GM19372 (cell line): ENCODE data around the gene MGA.
A peak's percentile ranks its signal among the peaks of the same experiment; 100 is the strongest.
"Not testable (repeated sequence)": the region's sequence is repeated elsewhere in the genome, so short reads cannot be mapped to it uniquely, and the experiment has no call there.

ENCODE experiments used
- ATAC-seq: cut with Tn5 transposase; IDR thresholded peaks from one replicate; pipeline ENCODE4 v1.9.1; 2021; ENCODE audit warnings: mild to moderate bottlenecking, low read depth, moderate library complexity; ENCODE audit not compliant: unreplicated experiment

The MGA gene

DNA sequence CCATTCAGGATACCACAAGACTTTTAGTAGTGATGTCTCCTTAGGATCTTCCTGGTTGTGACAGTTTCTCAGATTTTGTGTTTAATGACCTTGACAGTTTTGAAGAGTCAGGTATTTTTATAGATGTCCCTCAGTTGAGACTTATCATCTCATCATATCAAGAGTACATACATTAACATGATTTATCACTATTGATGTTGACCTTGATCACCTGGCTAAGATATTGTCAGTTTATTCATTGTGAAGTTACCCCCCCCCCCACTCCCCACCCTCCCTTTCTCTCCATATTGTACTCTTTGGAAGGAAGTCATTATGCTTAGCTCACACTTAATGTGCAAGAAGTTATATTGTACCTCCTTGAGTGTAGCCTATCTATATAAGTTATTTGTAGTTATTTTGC lies 42.9 kb downstream of the MGA start:
- ATAC-seq: no peak

DNA sequence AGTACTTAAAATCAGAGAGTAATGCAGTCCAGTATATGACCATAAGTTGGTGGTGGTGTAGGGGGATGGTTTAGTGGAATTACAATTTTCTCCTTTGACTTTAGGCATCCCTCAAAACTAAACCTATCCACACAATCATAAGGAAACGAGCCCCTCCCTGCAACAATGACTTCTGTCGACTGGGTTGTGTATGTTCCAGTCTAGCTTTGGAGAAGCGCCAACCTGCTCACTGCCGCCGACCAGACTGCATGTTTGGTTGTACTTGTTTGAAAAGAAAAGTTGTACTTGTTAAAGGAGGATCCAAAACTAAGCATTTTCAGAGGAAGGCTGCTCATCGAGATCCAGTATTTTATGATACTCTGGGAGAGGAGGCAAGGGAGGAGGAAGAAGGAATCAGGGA lies 52.8 kb downstream of the MGA start:
- ATAC-seq: no peak

DNA sequence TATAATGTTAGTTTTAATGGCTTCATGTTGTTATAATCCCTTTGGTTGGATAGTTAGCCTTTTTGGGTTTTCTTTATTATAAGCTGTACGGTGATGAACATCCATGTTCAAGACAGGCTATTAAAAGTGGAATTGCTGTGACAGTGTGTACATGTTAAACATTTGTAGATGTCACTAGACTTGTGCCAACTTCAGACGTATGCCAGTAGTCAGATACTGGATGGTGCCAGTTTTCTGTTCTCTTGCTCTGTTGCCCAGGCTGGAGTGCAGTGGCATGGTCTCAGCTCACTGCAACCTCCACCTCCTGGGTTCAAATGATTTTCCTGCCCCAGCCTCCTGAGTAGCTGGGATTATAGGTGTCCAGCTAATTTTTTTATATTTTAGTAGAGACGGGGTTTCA lies 54.1 kb downstream of the MGA start:
- no peak for ATAC-seq

DNA sequence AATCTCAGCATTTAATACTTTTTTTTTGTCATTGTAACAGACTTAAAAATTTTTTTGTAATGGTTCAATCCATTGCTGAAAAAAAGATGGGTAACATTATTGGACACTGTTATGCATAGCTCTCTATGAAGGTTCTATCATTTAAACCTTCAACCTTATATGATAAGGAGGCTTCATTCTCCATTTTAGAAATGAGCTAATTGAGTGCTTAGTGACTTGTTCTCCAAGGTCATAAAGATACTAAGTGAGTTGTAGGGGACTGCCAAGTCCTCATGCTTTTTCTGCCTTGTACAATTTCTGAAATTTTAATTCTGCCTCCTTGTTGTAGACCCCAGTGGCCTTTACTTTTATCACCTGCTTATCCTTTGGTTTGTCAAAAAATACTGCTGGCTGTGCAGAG lies 56.7 kb downstream of the MGA start:
- no peak for ATAC-seq

DNA sequence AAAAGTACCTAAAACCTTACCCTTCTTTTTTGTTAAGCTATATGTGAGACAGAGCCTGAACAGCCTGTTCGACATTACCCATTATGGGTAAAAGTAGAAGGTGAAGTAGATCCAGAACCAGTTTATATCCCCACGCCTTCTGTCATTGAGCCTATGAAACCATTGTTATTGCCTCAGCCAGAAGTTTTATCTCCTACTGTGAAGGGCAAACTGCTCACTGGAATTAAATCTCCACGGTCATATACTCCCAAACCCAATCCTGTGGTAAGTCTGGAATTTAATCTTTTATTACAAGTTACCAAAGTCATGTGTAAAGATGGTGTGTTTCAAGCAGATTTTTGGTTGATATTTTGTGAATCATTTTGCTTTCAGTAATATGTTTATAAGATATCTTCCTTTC lies 66.9 kb downstream of the MGA start:
- ATAC-seq: no peak

DNA sequence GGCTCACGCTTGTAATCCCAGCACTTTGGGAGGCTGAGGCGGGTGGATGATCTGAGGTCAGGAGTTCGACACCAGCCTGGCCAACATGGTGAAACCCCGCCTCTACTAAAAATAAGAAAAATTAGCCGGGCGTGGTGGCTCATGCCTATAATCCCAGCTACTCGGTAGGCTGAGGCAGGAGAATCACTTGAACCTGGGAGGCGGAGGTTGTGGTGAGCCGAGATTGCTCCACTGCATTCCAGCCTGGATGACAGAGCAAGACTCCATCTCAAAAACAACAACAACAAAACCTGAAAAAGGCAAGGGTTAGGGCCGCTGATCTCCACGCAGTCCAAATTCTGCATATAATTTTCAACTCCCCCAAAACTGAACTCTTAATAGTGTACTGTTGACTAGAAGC lies 67.9 kb downstream of the MGA start:
- ATAC-seq: not testable (repeated sequence)

DNA sequence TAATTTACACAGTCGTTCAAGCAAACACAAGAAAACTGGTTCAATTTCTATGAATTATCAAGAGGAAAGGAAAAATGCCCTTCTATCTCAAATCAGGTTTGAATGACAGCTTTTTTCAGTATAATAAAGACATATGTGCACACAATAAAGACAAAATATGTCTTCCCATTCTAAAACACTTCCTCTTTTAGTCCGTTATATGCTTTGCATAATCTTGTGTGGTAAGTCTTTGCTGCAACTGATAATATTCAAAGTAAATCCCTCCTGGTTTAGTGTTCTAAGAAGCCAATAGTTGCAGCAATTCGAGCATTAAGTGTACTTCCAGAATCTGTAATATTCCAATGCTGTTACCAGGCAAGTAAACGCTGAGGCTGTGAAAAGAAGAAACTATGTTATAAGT lies 70.3 kb downstream of the MGA start:
- no peak for ATAC-seq

DNA sequence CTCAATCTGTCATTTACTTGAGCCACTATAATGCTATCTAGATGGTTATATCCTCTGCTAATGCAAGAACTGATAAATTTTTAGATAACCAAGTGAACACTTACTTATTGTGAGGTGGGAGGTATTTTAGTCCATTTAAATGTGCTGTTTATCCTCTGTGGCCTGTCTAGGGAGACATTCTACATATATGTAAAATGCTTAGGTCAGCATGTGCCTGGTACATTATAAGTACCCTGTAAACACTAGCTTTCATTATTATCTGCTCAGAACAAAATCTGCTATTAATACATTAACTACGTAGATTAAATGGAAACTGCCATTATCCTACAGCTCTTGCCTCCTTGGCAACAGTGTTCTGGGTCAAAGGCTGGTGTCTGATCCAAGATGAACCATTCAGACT lies 72.3 kb downstream of the MGA start:
- ATAC-seq: no peak

DNA sequence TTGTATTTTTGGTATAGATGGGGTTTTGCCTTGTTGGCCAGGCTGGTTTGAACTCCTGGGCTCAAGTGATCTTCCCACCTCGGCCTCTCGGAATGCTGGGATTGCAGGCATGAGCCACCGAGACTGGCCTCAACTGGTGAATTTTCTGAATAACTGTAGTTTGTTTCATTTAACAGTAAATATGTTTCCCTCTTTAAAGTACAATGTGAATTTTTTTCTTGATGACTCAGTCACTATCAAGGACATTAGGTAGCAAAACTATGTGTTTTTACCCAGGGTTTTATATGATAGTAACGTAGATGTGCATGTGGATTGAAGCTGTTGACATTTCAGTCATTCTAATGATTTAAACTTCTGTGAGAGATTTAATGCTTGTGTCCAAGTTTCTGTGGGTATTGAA lies 73.9 kb downstream of the MGA start:
- no peak for ATAC-seq

DNA sequence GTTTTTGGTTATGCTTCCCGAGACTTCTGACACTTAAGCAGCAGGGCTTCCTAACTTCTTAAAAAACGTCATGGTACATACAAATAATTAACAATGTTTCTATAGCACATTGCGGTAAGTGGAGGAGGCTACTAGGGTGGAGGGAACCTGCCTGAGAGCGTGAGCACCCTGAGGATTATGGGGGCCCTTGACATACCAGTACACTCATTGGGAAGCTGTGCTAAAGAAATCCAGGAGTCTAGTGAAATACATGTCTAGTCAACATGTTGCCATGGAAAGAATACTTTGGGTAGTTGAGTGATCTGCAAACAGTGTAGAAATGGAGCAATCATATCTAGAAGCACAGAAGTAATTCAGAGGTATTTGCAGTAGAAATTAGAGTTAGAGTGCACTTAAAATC lies 74.8 kb downstream of the MGA start:
- ATAC-seq: no peak

DNA sequence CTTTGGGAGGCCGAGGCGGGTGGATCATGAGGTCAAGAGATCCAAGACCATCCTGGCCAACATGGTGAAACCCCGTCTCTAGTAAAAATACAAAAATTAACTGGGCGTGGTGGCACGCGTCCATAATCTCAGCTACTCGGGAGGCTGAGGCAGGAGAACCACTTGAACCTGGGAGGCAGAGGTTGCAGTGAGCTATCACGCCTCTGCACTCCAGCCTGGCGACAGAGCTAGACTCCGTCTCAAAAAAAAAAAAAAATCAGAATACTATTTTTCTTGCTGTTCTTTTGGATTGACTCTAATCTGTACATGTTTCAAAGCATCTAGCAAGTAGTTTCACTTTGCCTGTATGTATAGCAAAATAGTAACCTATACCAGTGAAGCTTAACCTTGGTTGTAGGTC lies 75.3 kb downstream of the MGA start:
- ATAC-seq: not testable (repeated sequence)

DNA sequence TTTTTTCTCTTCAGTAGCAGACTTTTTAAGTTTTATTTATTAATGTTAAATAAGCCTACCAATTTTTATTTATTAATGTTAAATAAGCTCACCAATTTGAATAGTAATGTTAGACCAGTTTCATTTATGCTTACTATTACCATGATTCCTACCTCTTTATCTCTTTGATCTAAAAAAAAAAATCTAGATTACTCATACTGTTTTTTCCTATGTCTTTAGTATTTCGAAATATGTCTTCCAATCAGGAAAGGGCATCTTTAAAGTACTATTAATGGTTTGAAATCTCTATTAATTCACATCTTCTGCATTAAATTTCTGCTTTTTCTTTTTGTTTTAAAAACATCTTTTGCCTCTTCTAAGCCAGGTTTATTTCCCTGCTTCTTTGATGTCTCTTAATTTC lies 86.6 kb downstream of the MGA start:
- no peak for ATAC-seq

DNA sequence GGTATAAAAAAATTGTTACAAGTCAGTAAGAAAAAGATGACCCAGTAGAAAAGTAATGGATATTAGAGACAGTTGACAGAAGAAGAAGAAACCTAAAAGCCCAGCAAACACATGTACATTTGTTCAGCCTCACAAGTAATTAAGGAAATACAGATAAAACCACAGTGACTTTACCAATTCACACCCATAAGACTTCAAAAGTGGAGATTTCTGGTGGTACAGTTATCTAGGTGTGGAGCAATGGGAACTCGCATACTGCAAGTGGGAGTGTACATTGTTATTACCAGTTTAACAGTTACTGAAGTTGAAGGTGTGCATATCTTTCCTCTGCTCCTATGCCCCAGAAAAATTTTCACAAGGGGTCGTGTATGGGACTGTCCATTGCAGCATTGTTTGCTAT lies 96.0 kb downstream of the MGA start:
- no peak for ATAC-seq

DNA sequence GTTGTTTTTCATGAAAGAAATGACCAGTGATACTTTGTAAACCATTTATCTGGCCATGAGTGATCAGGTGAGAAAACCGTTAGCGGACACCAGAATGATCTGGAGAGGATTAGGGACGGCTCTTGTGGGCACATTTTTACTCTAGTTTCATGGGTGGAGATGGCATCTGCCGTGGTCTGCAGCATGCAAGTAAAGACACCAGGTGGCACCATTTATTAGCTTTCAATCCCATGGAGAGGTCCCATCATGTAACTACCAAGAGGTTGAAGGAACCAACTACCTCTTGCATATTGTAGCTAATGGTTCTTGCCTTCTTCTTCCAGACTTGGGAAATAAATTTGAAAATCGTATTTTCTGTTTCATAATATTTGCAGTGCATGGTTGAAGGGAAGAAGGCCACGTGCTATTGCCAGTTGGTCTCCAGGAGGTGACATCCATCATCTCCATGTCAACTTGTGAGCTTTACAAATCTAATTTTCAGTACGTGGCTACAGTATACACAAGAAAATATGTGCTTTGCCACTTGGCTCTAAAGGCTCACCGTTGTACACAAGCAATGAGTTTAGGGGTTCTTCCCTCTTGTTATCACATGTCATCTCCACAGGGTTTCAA lies 112.6 kb downstream of the MGA start:
- ATAC-seq: no peak

DNA sequence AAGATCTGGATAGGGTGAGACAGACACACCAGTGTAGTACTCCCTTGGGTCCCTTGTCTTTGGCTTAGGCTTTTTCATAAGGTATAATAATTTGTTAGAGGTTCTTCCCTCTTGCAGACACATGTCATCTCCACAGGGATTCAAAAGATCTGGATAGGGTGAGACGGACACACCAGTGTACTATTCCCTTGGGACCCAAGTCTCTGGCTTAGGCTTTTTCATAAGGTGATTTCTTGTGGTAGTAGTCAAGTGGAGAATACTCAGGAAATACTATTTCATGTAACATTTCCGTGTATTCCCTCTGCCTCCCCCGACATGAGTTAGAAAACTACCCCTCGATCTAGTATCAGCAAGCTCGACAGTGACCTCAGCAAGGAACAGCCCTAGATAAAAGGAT lies 113.1 kb downstream of the MGA start:
- ATAC-seq: no peak

DNA sequence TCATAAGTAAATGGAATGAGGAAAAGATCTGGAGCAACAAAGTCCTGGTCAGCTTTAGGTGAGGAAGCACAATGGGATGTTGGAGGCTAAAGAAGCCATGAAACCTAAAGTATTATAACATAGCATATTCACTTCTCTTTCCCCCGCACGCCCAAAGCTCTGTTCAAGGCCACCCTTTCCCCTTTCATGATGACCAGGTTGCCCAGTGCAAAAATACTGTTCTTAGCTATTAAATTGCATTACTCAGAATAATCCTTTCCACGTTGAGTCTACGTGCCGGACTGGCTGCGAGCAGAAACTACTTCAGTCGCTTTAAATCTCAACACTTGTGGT lies 113.5 kb downstream of the MGA start:
- ATAC-seq: no peak

DNA sequence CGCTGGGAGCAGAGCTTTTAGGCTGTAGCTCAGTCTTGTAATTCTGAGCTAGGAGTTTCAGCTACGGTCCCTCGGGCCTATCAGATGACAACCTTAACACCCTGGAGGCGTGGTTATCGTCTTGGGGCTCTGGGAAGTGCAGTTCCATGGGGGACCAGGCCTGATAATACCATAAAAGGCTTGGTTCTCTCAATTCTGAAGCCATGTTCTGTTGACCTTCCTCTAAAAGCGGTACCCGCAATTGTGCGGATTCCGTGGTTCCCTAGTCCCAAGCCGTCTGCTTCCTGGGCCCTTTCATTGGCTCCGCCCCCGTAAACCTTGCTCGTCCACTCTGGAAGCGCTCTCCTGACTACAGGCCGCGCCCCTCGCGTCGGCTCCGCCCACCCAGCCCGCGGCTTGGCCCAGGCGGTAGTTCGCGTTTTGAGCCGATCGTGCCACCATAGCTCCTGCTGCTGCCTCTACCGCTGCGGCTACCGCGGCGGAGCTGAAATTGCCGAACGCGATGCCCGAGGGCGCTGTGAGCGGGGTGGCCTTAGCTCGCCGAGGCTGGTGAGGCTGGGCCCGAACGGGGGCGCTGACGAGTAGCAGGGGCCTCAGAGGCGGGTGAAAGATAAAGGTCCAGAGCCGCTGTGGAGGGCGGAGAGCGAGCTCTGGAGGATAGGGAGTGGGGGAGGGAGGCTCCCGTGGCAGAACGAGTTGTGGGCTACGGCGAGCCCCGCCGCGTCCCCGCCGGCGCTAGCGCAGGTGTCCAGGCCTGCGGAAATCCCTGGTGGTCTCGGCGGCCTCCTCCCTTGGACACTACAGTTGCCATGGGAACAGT lies 114.1 kb downstream of the MGA start, which contains the start of gene MAPKBP1:
MAPKBP1 (plus strand) TSS at position 423 of the 820 bp plus-strand sequence. CDS start 792 bp downstream, outside the sequence.
- ATAC-seq: peak; percentile 84

DNA sequence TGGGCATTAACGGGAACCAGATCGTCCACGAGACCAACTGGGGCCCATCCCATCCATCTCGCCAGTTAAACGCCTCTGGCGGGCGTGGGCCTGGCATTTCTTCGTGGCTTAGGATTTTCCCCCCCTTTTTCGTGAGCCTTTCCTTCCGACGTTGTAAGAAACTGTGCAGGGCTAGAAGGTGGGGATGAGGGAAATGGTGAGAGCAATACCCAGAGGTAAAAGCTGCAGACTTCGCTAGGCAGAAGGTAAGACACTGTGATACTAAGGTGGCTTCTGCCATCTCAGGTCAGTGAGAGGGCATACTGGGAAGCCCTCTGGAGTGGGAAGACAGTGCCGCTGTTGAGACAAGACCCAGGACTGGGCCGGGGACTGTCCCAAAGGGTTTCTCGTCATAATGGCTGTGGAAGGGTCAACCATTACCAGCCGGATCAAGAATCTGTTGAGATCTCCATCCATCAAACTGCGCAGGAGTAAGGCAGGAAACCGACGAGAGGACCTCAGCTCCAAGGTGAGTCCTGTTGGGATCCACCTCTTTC lies 114.7 kb downstream of the MGA start:
- ATAC-seq: no peak

DNA sequence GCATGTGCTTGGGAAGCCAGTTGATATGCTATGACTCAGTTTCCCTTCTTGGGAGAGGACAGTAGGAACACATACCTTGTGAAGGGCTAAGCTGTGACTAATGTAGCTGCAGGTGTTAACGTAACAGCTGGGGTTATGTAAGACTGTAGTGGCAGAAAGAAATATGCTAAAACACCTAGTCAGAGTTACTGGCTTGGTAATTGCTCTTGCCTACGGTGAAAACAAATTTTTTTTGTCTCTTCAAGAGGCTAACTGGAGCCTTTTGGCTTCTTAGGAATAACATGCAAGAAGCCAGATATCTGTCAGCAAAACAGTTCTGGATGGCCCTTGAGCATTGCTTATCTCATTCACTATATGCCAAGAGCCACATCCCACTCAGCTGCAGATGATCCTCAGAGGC lies 115.4 kb downstream of the MGA start:
- ATAC-seq: no peak

DNA sequence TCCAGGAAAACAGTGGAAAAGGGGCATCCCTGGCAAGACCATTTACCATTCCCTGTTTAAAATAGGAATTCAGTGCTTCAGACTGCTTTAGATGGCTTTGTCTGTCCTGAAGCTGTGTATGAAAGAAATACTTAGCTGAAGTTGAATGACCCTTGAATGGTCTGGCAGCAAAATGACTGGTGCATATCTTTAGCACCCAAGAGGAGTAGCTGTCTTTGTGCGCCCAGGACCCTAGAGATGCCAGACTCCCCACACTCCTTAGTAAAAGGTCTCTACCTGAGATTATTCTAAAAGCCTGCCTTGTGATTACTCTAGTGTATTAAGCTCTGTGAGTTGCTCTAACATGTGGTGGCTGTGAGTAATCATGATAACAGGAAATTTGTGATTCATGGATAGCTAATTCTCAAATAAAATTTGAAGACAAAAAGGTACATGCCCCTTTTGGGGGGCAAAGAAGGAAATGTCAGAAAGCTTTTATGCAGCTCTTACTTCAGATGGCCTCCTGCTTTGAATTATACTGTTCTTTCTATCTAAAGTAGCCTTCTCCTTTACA lies 117.3 kb downstream of the MGA start:
- ATAC-seq: no peak

DNA sequence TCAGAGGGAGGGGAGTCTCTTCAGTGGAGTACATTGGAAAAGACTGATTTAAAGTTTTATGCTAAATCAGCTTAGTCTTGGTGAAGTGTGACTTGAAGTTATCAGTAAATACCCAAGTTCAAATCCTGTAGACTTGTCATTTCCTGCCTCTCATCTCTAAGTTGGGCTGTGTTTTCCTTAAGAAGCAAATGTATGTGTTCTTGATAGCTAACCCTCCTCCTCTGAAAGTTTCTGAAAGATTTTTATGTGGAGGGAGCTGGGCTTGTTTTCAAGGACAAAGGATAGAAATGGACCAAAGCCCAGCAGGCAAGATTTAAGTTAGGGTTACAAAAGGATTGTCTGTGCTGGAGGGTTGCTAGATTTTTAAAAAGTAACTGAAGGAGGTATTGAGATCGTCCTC lies 118.3 kb downstream of the MGA start:
- ATAC-seq: no peak

DNA sequence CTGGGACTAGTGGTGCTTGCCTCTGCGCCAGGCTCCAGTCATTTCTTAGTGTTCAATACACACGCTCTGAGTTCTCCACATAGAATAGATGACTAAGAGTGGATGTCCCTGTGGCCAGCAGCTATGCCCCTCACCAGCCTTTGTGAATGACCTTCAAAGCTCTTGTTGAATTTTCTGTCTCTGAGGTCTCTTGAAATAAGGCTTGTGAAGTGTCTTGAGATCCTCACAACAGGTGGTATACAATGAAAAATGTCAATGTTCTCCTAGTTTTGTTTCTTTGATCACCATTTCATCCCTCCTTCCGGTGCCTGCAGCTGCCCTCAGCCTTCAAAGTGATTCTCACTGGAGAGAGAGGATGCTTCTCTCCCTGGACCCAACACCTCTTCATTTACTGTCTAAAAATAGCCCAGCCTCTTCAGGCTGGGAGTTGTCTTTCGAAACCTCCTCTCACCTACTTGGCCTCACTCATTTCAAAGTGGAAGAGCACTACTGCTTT lies 119.5 kb downstream of the MGA start:
- no peak for ATAC-seq
